ENCODE measurements around the gene BCL2L13. TPM values are rescaled to one million over a fixed set of nuclear protein-coding genes. Genes with fewer than 3 reads are reported as not detected.

The BCL2L13 gene
- total RNA-seq, 1 donor from 2014 or later: 69.0 TPM

- Histone ChIP-seq H3K4me1 (ENCODE audit: insufficient read depth, low read length) (peaks cover 17% of the 10 kb centered on the region), H4K20me1 (ENCODE audit: insufficient read depth, low read length) (peaks cover 18% of the 10 kb centered on the region), H2AFZ (ENCODE audit: low read depth, low read length) (no peak overlapping the region), H3K36me3 (ENCODE audit: insufficient read depth, low read length) (no peaks in the 10 kb centered on the region), H3K79me2 (ENCODE audit: insufficient read depth, low read length) (peaks cover 42% of the 10 kb centered on the region), H3K27ac (ENCODE audit: low read depth, low read length) (no peak overlapping the region), H3K4me2 (ENCODE audit: low read length) (peak overlapping the region; percentile 86), H3K9ac (ENCODE audit: low read length) (peak overlapping the region; percentile 99), H3K4me3 (ENCODE audit: insufficient read depth, low read depth, low read length) (peak overlapping the region; percentile 97), H3K9me3 (ENCODE audit: insufficient read depth, low read depth, low read length) (no peaks in the 10 kb centered on the region), H3K27me3 (ENCODE audit: insufficient read depth, low read length) (no peaks in the 10 kb centered on the region)
- Mint-ChIP-seq H3K4me3 (ENCODE audit: unreplicated experiment) (peak overlapping the region; percentile 94), H3K9me3 (ENCODE audit: unreplicated experiment) (no peaks in the 10 kb centered on the region), H3K27me3 (ENCODE audit: low read depth, unreplicated experiment) (no peaks in the 10 kb centered on the region), H3K4me1 (ENCODE audit: low read depth, unreplicated experiment) (peaks cover 24% of the 10 kb centered on the region), H3K36me3 (ENCODE audit: low read depth, unreplicated experiment) (no peaks in the 10 kb centered on the region), H3K27ac (ENCODE audit: unreplicated experiment) (no peak overlapping the region)
- TF ChIP-seq CTCF (IDR thresholded peaks at IDR 0.05; ENCODE audit: insufficient read depth, low read depth, low read length) (no peak), EZH2 (IDR thresholded peaks at IDR 0.05; ENCODE audit: insufficient read depth, low read length) (no peak)
- FAIRE-seq: no peak
- no peak for DNase-seq (ENCODE audit: low read depth)
Measured at GRCh38 chr22:17629641-17630040, 8.9 kb upstream of the BCL2L13 start.

- no peak overlapping the region for H3K4me2 ChIP-seq (ENCODE audit: low read length)
- peaks cover 17% of the 10 kb centered on the region for H3K4me1 ChIP-seq (ENCODE audit: insufficient read depth, low read length)
- H3K27ac Mint-ChIP-seq (ENCODE audit: unreplicated experiment): peak overlapping the region; percentile 62
- H3K4me1 Mint-ChIP-seq (ENCODE audit: low read depth, unreplicated experiment): peaks cover 21% of the 10 kb centered on the region
- no peaks in the 10 kb centered on the region for H3K27me3 Mint-ChIP-seq (ENCODE audit: low read depth, unreplicated experiment)
- H2AFZ ChIP-seq (ENCODE audit: low read depth, low read length): no peak overlapping the region
- H3K4me3 Mint-ChIP-seq (ENCODE audit: unreplicated experiment): no peak overlapping the region
- no peaks in the 10 kb centered on the region for H3K36me3 ChIP-seq (ENCODE audit: insufficient read depth, low read length)
- H3K9me3 Mint-ChIP-seq (ENCODE audit: unreplicated experiment): no peaks in the 10 kb centered on the region
- H3K4me3 ChIP-seq (ENCODE audit: insufficient read depth, low read depth, low read length): no peak overlapping the region
- H3K27ac ChIP-seq (ENCODE audit: low read depth, low read length): no peak overlapping the region
- peaks cover 28% of the 10 kb centered on the region for H3K79me2 ChIP-seq (ENCODE audit: insufficient read depth, low read length)
- H3K36me3 Mint-ChIP-seq (ENCODE audit: low read depth, unreplicated experiment): no peaks in the 10 kb centered on the region
- no peaks in the 10 kb centered on the region for H3K27me3 ChIP-seq (ENCODE audit: insufficient read depth, low read length)
- no peaks in the 10 kb centered on the region for H3K9me3 ChIP-seq (ENCODE audit: insufficient read depth, low read depth, low read length)
- no peak overlapping the region for H3K9ac ChIP-seq (ENCODE audit: low read length)
- FAIRE-seq: no peak
- H4K20me1 ChIP-seq (ENCODE audit: insufficient read depth, low read length): peaks cover 5% of the 10 kb centered on the region
- TF ChIP-seq CTCF (IDR thresholded peaks at IDR 0.05; ENCODE audit: insufficient read depth, low read depth, low read length): no peak
- no peak for TF ChIP-seq EZH2 (IDR thresholded peaks at IDR 0.05; ENCODE audit: insufficient read depth, low read length)
- no peak for DNase-seq (ENCODE audit: low read depth)
Measured at GRCh38 chr22:17631076-17631565, 7.4 kb upstream of the BCL2L13 start.

- Histone ChIP-seq H3K4me3 (ENCODE audit: insufficient read depth, low read depth, low read length) (no peak overlapping the region), H3K36me3 (ENCODE audit: insufficient read depth, low read length) (no peaks in the 10 kb centered on the region), H3K27ac (ENCODE audit: low read depth, low read length) (peak overlapping the region; percentile 55), H2AFZ (ENCODE audit: low read depth, low read length) (no peak overlapping the region), H3K9ac (ENCODE audit: low read length) (peak overlapping the region; percentile 43), H3K79me2 (ENCODE audit: insufficient read depth, low read length) (peaks cover 6% of the 10 kb centered on the region), H4K20me1 (ENCODE audit: insufficient read depth, low read length) (no peaks in the 10 kb centered on the region), H3K4me2 (ENCODE audit: low read length) (peak overlapping the region; percentile 68), H3K9me3 (ENCODE audit: insufficient read depth, low read depth, low read length) (no peaks in the 10 kb centered on the region), H3K27me3 (ENCODE audit: insufficient read depth, low read length) (no peaks in the 10 kb centered on the region), H3K4me1 (ENCODE audit: insufficient read depth, low read length) (peaks cover 26% of the 10 kb centered on the region)
- DNase-seq (ENCODE audit: low read depth) (peak; percentile 92), FAIRE-seq (no peak)
- no peaks in the 10 kb centered on the region for H3K27me3 Mint-ChIP-seq (ENCODE audit: low read depth, unreplicated experiment)
- peak overlapping the region; percentile 36 for H3K4me3 Mint-ChIP-seq (ENCODE audit: unreplicated experiment)
- H3K27ac Mint-ChIP-seq (ENCODE audit: unreplicated experiment): peak overlapping the region; percentile 94
- peaks cover 25% of the 10 kb centered on the region for H3K4me1 Mint-ChIP-seq (ENCODE audit: low read depth, unreplicated experiment)
- no peaks in the 10 kb centered on the region for H3K9me3 Mint-ChIP-seq (ENCODE audit: unreplicated experiment)
- TF ChIP-seq EZH2 (IDR thresholded peaks at IDR 0.05; ENCODE audit: insufficient read depth, low read length) (no peak), CTCF (IDR thresholded peaks at IDR 0.05; ENCODE audit: insufficient read depth, low read depth, low read length) (no peak)
- no peaks in the 10 kb centered on the region for H3K36me3 Mint-ChIP-seq (ENCODE audit: low read depth, unreplicated experiment)
Measured at GRCh38 chr22:17633217-17633997, 5.2 kb upstream of the BCL2L13 start.
